CD4-positive, alpha-beta memory T cell (primary cell): Measurements from ENCODE around the gene OXLD1. TPM values are rescaled to one million over a fixed set of nuclear protein-coding genes. Genes with fewer than 3 reads are reported as not detected.
A peak's percentile ranks its signal among the peaks of the same experiment; 100 is the strongest.
"Not testable (repeated sequence)": the region's sequence is repeated elsewhere in the genome, so short reads cannot be mapped to it uniquely, and the experiment has no call there.

Source experiments
- CTCF ChIA-PET: fragments of 350-600 bp; sonication (Branson Sonifier 250); formaldehyde crosslinking; loops from one replicate; lab custom pipeline; 2021; ENCODE audit warnings: inconsistent platforms; ENCODE audit not compliant: partially characterized antibody; lab: Charles Lee
- POLR2A ChIA-PET: fragments of 350-600 bp; sonication (Branson Sonifier 250); formaldehyde crosslinking; loops from one replicate; lab custom pipeline; 2021; ENCODE audit not compliant: partially characterized antibody; lab: Charles Lee
- DNase-seq, 5 donors: peaks; one replicate each; pipeline versions ENCODE4 v3.0.0 to v3.0.0-alpha.2; 2020 to 2022; ENCODE audit warnings: mixed read lengths in 1 of 5
- H3K27ac ChIP-seq: one replicate; pipeline ENCODE4 v1.7.0; 2013; ENCODE audit warnings: low read depth, low read length
- H3K27me3 ChIP-seq: 2 replicates; pipeline ENCODE4 v1.7.0; 2013; ENCODE audit warnings: mild to moderate bottlenecking, low read length, moderate library complexity; ENCODE audit not compliant: insufficient read depth
- H3K36me3 ChIP-seq: 2 replicates; pipeline ENCODE4 v1.7.0; 2013; ENCODE audit warnings: mild to moderate bottlenecking, low read length, moderate library complexity; ENCODE audit not compliant: insufficient read depth
- H3K4me1 ChIP-seq: 2 replicates; pipeline ENCODE4 v1.7.0; 2013; ENCODE audit warnings: mild to moderate bottlenecking, low read length, moderate library complexity; ENCODE audit not compliant: insufficient read depth
- H3K4me3 ChIP-seq, 2 donors: one replicate each; pipeline ENCODE4 v1.7.0; 2013; ENCODE audit warnings: low read length in 2 of 2, mild to moderate bottlenecking in 1 of 2
- H3K9me3 ChIP-seq, 2 donors: one replicate each; pipeline ENCODE4 v1.7.0; 2013; ENCODE audit warnings: low read length in 2 of 2, control low read depth in 1 of 2; ENCODE audit not compliant: control insufficient read depth in 1 of 2
- H3K27ac Mint-ChIP-seq, 7 donors: one replicate each; pipeline ENCODE4 v1.8.0; 2020 to 2021; ENCODE audit warnings: mixed read lengths in 7 of 7, mild to moderate bottlenecking in 6 of 7, inconsistent platforms in 3 of 7, moderate library complexity in 3 of 7
- H3K27me3 Mint-ChIP-seq, 2 donors: one replicate each; pipeline ENCODE4 v1.8.0; 2020 to 2021; ENCODE audit warnings: mixed read lengths in 2 of 2
- H3K36me3 Mint-ChIP-seq, 2 donors: one replicate each; pipeline ENCODE4 v1.8.0; 2020 to 2021; ENCODE audit warnings: mixed read lengths in 2 of 2, inconsistent platforms in 1 of 2, mild to moderate bottlenecking in 1 of 2
- H3K4me1 Mint-ChIP-seq, 4 donors: one replicate each; pipeline ENCODE4 v1.8.0; 2020 to 2021; ENCODE audit warnings: mixed read lengths in 4 of 4, mild to moderate bottlenecking in 1 of 4
- H3K4me3 Mint-ChIP-seq, 8 donors: one replicate each; pipeline ENCODE4 v1.8.0; 2020 to 2021; ENCODE audit warnings: mixed read lengths in 8 of 8, mild to moderate bottlenecking in 7 of 8, moderate library complexity in 6 of 8, inconsistent platforms in 3 of 8
- H3K9me3 Mint-ChIP-seq, 8 donors: one replicate each; pipeline ENCODE4 v1.8.0; 2020 to 2021; ENCODE audit warnings: mixed read lengths in 8 of 8, mild to moderate bottlenecking in 5 of 8, inconsistent platforms in 3 of 8, moderate library complexity in 1 of 8
- intact Hi-C: fragments of 100-400 bp; cut with micrococcal nuclease; formaldehyde crosslinking; loops from one replicate; pipeline ENCODE4 v1.15.1; 2023
- polyA plus RNA-seq, 2 donors: library from polyadenylated mRNA; unstranded; fragments of 300-500 nt; fragmentation: Illumina TruSeq; gene quantifications; one replicate each; pipeline ENCODE4 v1.2.3, GENCODE V29; 2021
- total RNA-seq, 2 experiments: library from RNA; stranded (reverse); gene quantifications; one replicate each; pipeline ENCODE4 v1.2.3, GENCODE V29; 2021

Gene OXLD1
- total and polyA plus RNA-seq, 4 experiments from 2014 or later, result 52.5 to 83.2 (median 64.8) TPM

GRCh38 chr17:81683208-81683583 is 16.8 kb upstream of the OXLD1 start:
- Histone ChIP-seq H3K9me3 (no peaks in the 10 kb centered on the region), H3K36me3 (peaks cover 23% of the 10 kb centered on the region), H3K27me3 (no peaks in the 10 kb centered on the region), H3K4me3 (peak overlapping the region; percentile 18 to 93), H3K27ac (peak overlapping the region; percentile 83), H3K4me1 (peaks cover 31% of the 10 kb centered on the region)
- intact Hi-C loops, result loop anchor here (1.0 to 5.0 kb wide), 5 partner anchors 17 to 414 kb away; partner anchors contain the start of genes ACTG1, CCDC137, FASN and MRPL12
- CTCF ChIA-PET, result interaction anchor here (0.6 to 2.2 kb wide), 5 partner anchors 8 to 173 kb away, joined by 4 to 6 read pairs (median 4); no protein-coding TSS in a partner anchor
- H3K9me3 Mint-ChIP-seq, result peaks cover 0 to 3% (median 0%) of the 10 kb centered on the region in 8 donors
- peak overlapping the region; percentile 63 to 97 (median 79) for H3K27ac Mint-ChIP-seq
- peaks cover 8 to 33% of the 10 kb centered on the region in 2 donors for H3K36me3 Mint-ChIP-seq
- H3K27me3 Mint-ChIP-seq, result no peaks in the 10 kb centered on the region
- H3K4me1 Mint-ChIP-seq, result peaks cover 20 to 52% (median 27%) of the 10 kb centered on the region in 4 donors
- POLR2A ChIA-PET, result interaction anchor here (0.7 to 4.0 kb wide), 22 partner anchors 8 to 1229 kb away, joined by 3 to 67 read pairs (median 5); partner anchors contain the start of genes CCDC137, FAAP100, MCRIP1 and MRPL12
- no peak for DNase-seq
- H3K4me3 Mint-ChIP-seq, result peak overlapping the region; percentile 94 to 99 (median 97)

- Mint-ChIP-seq H3K27ac (peak overlapping the region; percentile 57 to 85 (median 77)), H3K27me3 (no peaks in the 10 kb centered on the region), H3K36me3 (peaks cover 8 to 30% of the 10 kb centered on the region in 2 donors), H3K4me3 (peak overlapping the region; percentile 94 to 99 (median 97)), H3K4me1 (peaks cover 20 to 52% (median 27%) of the 10 kb centered on the region in 4 donors), H3K9me3 (peaks cover 0 to 3% (median 0%) of the 10 kb centered on the region in 8 donors)
- Histone ChIP-seq H3K9me3 (no peaks in the 10 kb centered on the region), H3K36me3 (peaks cover 20% of the 10 kb centered on the region), H3K4me1 (peaks cover 31% of the 10 kb centered on the region), H3K4me3 (peak overlapping the region; percentile 18 to 93), H3K27ac (peak overlapping the region; percentile 83), H3K27me3 (no peaks in the 10 kb centered on the region)
- POLR2A ChIA-PET, result interaction anchor here (1.1 to 4.0 kb wide), 12 partner anchors 11 to 1228 kb away, joined by 3 to 67 read pairs (median 7); partner anchors contain the start of genes CCDC137, MRPL12 and OXLD1
- DNase-seq, result peak in 1 of 5 donors; percentile 39
- intact Hi-C loops, result loop anchor here (1.0 to 5.0 kb wide), 5 partner anchors 16 to 415 kb away; partner anchors contain the start of genes ACTG1, CCDC137, FASN and MRPL12
- CTCF ChIA-PET, result interaction anchor here (0.9 to 2.2 kb wide), 5 partner anchors 7 to 48 kb away, joined by 3 to 6 read pairs (median 4); no protein-coding TSS in a partner anchor
Measured at GRCh38 chr17:81682565-81683207, 16.3 kb upstream of the OXLD1 start.

DNA sequence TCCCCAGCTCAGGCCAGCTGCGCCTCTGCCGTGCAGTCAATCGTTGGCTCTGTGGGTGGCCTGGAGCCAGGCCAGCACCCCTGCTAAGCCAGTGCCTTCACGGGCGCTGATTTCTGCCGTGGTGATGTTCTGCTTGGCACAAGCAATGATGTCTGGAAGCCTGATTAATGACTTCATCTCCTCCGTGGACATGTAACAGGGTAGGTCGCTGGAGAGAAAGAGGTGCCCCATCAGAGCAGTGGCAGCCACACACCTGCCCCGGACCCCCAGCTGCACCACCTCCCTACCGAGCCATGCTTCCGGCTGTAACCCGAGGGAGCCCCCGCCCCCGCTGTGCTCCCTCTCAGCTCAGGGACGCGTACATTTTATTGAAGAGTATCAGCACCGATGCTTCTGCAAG is 15.3 kb upstream of the OXLD1 start:
- peak overlapping the region in 2 of 7 donors; percentile 9 to 35 for H3K27ac Mint-ChIP-seq

DNA sequence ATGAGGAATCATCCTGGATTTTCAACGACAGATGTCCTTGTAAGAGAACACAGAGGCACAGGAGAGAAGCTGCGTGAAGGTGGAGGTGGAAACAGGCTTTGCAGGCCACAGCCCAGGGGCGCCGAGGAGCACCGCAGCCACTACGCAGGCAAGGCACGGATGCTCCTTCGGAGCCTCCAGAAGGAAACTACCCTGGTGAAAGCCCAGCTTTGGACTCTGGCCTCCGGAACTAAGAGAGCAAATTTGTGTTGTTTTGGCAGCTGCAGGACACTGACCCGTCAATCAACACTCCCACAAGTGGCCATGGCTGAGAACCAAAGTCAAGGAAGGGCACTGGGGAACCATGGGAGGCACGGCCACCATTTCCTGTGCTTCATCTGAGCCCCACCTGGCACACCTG is 13.7 kb upstream of the OXLD1 start:
- DNase-seq, result peak in 1 of 5 donors; percentile 7
- Histone ChIP-seq H3K27me3 (no peaks in the 10 kb centered on the region), H3K4me3 (no peak overlapping the region), H3K4me1 (peaks cover 17% of the 10 kb centered on the region), H3K36me3 (no peaks in the 10 kb centered on the region), H3K27ac (no peak overlapping the region), H3K9me3 (no peaks in the 10 kb centered on the region)
- Mint-ChIP-seq H3K27ac (peak overlapping the region in 2 of 7 donors; percentile 17 to 31), H3K27me3 (no peaks in the 10 kb centered on the region), H3K4me3 (no peak overlapping the region), H3K36me3 (peaks cover 0 to 19% of the 10 kb centered on the region in 2 donors), H3K4me1 (peaks cover 19 to 43% (median 24%) of the 10 kb centered on the region in 4 donors), H3K9me3 (peaks cover 0 to 3% (median 0%) of the 10 kb centered on the region in 8 donors)
- ChIA-PET POLR2A (interaction anchor here (0.8 kb wide), 1 partner anchor 28 kb away, joined by 4 read pairs; no protein-coding TSS in a partner anchor), CTCF (no interaction called here)
- intact Hi-C loops, result loop anchor here (5.0 kb wide), 2 partner anchors 168 to 417 kb away; partner anchors contain the start of genes ACTG1 and FASN

More for the DNA sequence above, 15.3 kb upstream of the OXLD1 start:
- Mint-ChIP-seq H3K4me1 (peaks cover 18 to 49% (median 26%) of the 10 kb centered on the region in 4 donors), H3K9me3 (peaks cover 0 to 3% (median 0%) of the 10 kb centered on the region in 8 donors), H3K4me3 (peak overlapping the region in 4 of 8 donors; percentile 21 to 52 (median 36)), H3K27me3 (no peaks in the 10 kb centered on the region), H3K36me3 (peaks cover 4 to 21% of the 10 kb centered on the region in 2 donors)
- CTCF ChIA-PET, result no interaction called here
- Histone ChIP-seq H3K36me3 (peaks cover 11% of the 10 kb centered on the region), H3K4me3 (no peak overlapping the region), H3K27me3 (no peaks in the 10 kb centered on the region), H3K9me3 (no peaks in the 10 kb centered on the region), H3K27ac (no peak overlapping the region), H3K4me1 (peaks cover 31% of the 10 kb centered on the region)
- intact Hi-C loops, result loop anchor here (5.0 kb wide), 2 partner anchors 169 to 416 kb away; partner anchors contain the start of genes ACTG1 and FASN
- DNase-seq, result peak in 1 of 5 donors; percentile 16
- POLR2A ChIA-PET, result interaction anchor here (0.5 to 3.7 kb wide), 3 partner anchors 11 to 255 kb away, joined by 3 to 65 read pairs (median 3); partner anchors contain the start of genes CCDC137 and OXLD1

- Mint-ChIP-seq H3K4me3 (no peak overlapping the region), H3K36me3 (peaks cover 4 to 22% of the 10 kb centered on the region in 2 donors), H3K27ac (no peak overlapping the region), H3K27me3 (no peaks in the 10 kb centered on the region), H3K9me3 (no peaks in the 10 kb centered on the region), H3K4me1 (peaks cover 5 to 17% (median 7%) of the 10 kb centered on the region in 4 donors)
- H3K27ac ChIP-seq, result no peak overlapping the region
- DNase-seq, result peak in 1 of 5 donors; percentile 31
- no peak overlapping the region for H3K4me3 ChIP-seq
- ChIA-PET CTCF (no interaction called here), POLR2A (interaction anchor here (0.8 to 1.3 kb wide), 2 partner anchors 18 to 26 kb away, joined by 3 to 4 read pairs; partner anchors contain the start of gene MRPL12)
- H3K36me3 ChIP-seq, result peaks cover 8% of the 10 kb centered on the region
- no peaks in the 10 kb centered on the region for H3K4me1 ChIP-seq
- H3K27me3 ChIP-seq, result no peaks in the 10 kb centered on the region
- no peaks in the 10 kb centered on the region for H3K9me3 ChIP-seq
- intact Hi-C loops, result no loop called here
Measured at GRCh38 chr17:81676906-81677305, 10.5 kb upstream of the OXLD1 start.

GRCh38 chr17:81675515-81676221 is 9.3 kb upstream of the OXLD1 start:
- H3K27ac Mint-ChIP-seq, result not testable (repeated sequence)
- peaks cover 17% of the 10 kb centered on the region for H3K36me3 ChIP-seq

More at GRCh38 chr17:81675515-81676221, 9.3 kb upstream of the OXLD1 start:
- H3K27me3 Mint-ChIP-seq, H3K27ac ChIP-seq, H3K9me3 Mint-ChIP-seq, H3K4me1 ChIP-seq, H3K4me3 ChIP-seq, H3K4me3 Mint-ChIP-seq, H3K27me3 ChIP-seq, H3K9me3 ChIP-seq, intact Hi-C loops: not testable (repeated sequence)
- peaks cover 4 to 22% of the 10 kb centered on the region in 2 donors for H3K36me3 Mint-ChIP-seq
- peaks cover 5 to 11% (median 7%) of the 10 kb centered on the region in 4 donors for H3K4me1 Mint-ChIP-seq
- DNase-seq, result peak; percentile 22 to 40 (median 33)
- ChIA-PET CTCF (interaction anchor here (0.8 to 1.8 kb wide), 6 partner anchors 8 to 27 kb away, joined by 3 to 9 read pairs (median 5); partner anchors contain the start of genes ARL16, HGS and MRPL12), POLR2A (interaction anchor here (0.9 to 1.0 kb wide), 2 partner anchors 8 to 13 kb away, joined by 3 to 4 read pairs; partner anchors contain the start of genes ARL16 and HGS)
